ENCODE results near the gene FBXO48.

- TF ChIP-seq, protein P1, sequence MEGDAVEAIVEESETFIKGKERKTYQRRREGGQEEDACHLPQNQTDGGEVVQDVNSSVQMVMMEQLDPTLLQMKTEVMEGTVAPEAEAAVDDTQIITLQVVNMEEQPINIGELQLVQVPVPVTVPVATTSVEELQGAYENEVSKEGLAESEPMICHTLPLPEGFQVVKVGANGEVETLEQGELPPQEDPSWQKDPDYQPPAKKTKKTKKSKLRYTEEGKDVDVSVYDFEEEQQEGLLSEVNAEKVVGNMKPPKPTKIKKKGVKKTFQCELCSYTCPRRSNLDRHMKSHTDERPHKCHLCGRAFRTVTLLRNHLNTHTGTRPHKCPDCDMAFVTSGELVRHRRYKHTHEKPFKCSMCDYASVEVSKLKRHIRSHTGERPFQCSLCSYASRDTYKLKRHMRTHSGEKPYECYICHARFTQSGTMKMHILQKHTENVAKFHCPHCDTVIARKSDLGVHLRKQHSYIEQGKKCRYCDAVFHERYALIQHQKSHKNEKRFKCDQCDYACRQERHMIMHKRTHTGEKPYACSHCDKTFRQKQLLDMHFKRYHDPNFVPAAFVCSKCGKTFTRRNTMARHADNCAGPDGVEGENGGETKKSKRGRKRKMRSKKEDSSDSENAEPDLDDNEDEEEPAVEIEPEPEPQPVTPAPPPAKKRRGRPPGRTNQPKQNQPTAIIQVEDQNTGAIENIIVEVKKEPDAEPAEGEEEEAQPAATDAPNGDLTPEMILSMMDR (IDR thresholded peaks at IDR 0.05; ENCODE audit: borderline replicate concordance, extremely low read depth, low read length, poor library complexity, severe bottlenecking), result no peak
- no peak for TF ChIP-seq EZH2 (IDR thresholded peaks at IDR 0.05; ENCODE audit: borderline replicate concordance, low read depth, low read length, severe bottlenecking)
Observed at GRCh38 chr2:68447118-68447517, 20.0 kb downstream of the FBXO48 start.
